Measurements from ENCODE around the gene LRRK1. TPM values are rescaled to one million over a fixed set of nuclear protein-coding genes. Genes with fewer than 3 reads are reported as not detected.

The LRRK1 gene
- total and polyA plus RNA-seq, 8 donors, result 2.3 to 73.3 (median 7.0) TPM

GRCh38 chr15:100925480-100925879, 6.3 kb downstream of the LRRK1 start:
- Histone ChIP-seq H3K4me1 (peaks cover 0 to 13% (median 3%) of the 10 kb centered on the region in 4 donors), H3K27me3 (no peaks in the 10 kb centered on the region), H3K27ac (no peak overlapping the region), H3K9me3 (no peaks in the 10 kb centered on the region), H3K36me3 (peaks cover 3 to 59% (median 50%) of the 10 kb centered on the region in 4 donors), H3K4me3 (no peak overlapping the region)
- 77 to 94% (median 93%) methylated on average over 8 of the region's 8 CpGs for WGBS, 5 donors
- DNase-seq, result no peak
- TF ChIP-seq POLR2AphosphoS5 (IDR thresholded peaks at IDR 0.05) (no peak), EP300 (IDR thresholded peaks at IDR 0.05) (no peak), POLR2A (IDR thresholded peaks at IDR 0.05) (no peak), CTCF (IDR thresholded peaks at IDR 0.05) (no peak)
- intact Hi-C loops (cut with DNase I; ENCODE audit: low total_unique reads), result no loop called here

GRCh38 chr15:100926258-100926657, 7.1 kb downstream of the LRRK1 start:
- 85 to 93% (median 91%) methylated on average over 10 to 11 of the region's 11 CpGs for WGBS, 5 donors
- Histone ChIP-seq H3K27ac (no peak overlapping the region), H3K27me3 (no peaks in the 10 kb centered on the region), H3K4me3 (no peak overlapping the region), H3K9me3 (no peaks in the 10 kb centered on the region), H3K4me1 (peaks cover 0 to 5% (median 0%) of the 10 kb centered on the region in 4 donors), H3K36me3 (peaks cover 3 to 59% (median 50%) of the 10 kb centered on the region in 4 donors)
- DNase-seq, result no peak
- TF ChIP-seq POLR2AphosphoS5 (IDR thresholded peaks at IDR 0.05) (no peak), CTCF (IDR thresholded peaks at IDR 0.05) (no peak), EP300 (IDR thresholded peaks at IDR 0.05) (no peak)
- intact Hi-C loops (cut with DNase I; ENCODE audit: low total_unique reads), result no loop called here

DNA sequence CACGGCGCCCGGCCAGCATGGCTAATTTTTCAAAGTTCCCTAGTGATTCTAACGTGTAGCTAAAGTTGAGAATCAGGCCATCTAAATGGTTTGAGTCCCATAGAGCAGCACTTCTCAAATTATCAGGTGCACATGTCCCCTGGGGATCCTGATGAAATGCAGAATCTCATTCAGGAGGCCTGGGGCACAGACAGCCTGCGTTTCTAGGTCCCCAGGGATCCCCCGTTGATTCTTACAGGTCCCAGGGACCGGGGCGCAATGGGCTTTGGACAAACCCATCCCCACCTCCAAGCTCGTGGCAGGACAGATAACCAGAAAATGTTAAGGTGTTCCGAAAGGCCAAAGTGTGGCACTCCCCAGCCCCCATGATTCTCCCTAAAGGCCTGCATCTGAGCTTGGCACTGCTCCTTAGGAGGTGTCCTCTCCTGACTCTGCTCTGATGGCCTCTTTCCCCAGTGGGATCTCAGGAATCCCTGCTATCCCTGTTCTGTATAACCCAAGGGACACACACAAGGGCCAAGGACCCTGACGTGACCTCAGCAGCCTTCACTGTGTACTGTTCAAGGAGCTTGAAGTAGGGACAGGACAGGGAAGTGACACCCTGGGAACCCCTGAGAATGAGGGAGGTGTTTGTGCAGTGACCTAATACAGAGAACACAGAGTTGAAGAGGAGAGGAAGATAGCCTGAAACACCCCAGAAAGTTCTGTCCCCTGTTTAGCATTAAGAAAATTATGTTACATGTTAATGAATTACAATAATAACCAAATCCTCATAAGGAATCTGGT, 8.0 kb downstream of the LRRK1 start:
- no peaks in the 10 kb centered on the region for H3K4me1 ChIP-seq
- intact Hi-C loops (cut with DNase I; ENCODE audit: low total_unique reads), result no loop called here
- peaks cover 3 to 59% (median 50%) of the 10 kb centered on the region in 4 donors for H3K36me3 ChIP-seq
- no peaks in the 10 kb centered on the region for H3K27me3 ChIP-seq
- H3K9me3 ChIP-seq, result no peaks in the 10 kb centered on the region
- H3K4me3 ChIP-seq, result no peak overlapping the region
- 86 to 91% (median 90%) methylated on average over 11 of the region's 11 CpGs for WGBS, 5 donors
- TF ChIP-seq EP300 (IDR thresholded peaks at IDR 0.05) (no peak), CTCF (IDR thresholded peaks at IDR 0.05) (no peak), POLR2A (IDR thresholded peaks at IDR 0.05) (no peak), POLR2AphosphoS5 (IDR thresholded peaks at IDR 0.05) (no peak)
- DNase-seq, result no peak
- no peak overlapping the region for H3K27ac ChIP-seq

GRCh38 chr15:100928632-100929280, 9.6 kb downstream of the LRRK1 start:
- H3K27ac ChIP-seq, result no peak overlapping the region
- WGBS, 5 donors, result 59 to 78% (median 67%) methylated on average over 13 of the region's 13 CpGs
- no peaks in the 10 kb centered on the region for H3K27me3 ChIP-seq
- TF ChIP-seq POLR2A (IDR thresholded peaks at IDR 0.05) (no peak), CTCF (IDR thresholded peaks at IDR 0.05) (no peak), POLR2AphosphoS5 (IDR thresholded peaks at IDR 0.05) (no peak), EP300 (IDR thresholded peaks at IDR 0.05) (no peak)
- no peaks in the 10 kb centered on the region for H3K4me1 ChIP-seq
- H3K9me3 ChIP-seq, result no peaks in the 10 kb centered on the region
- no peak for DNase-seq
- no peak overlapping the region for H3K4me3 ChIP-seq
- intact Hi-C loops (cut with DNase I; ENCODE audit: low total_unique reads), result no loop called here
- peaks cover 3 to 54% (median 47%) of the 10 kb centered on the region in 4 donors for H3K36me3 ChIP-seq

All from stomach (tissue), 9 donors.